GM18505 (cell line): ENCODE measurements around the gene CRYBB1.
"Not testable (repeated sequence)": the region's sequence is repeated elsewhere in the genome, so short reads cannot be mapped to it uniquely, and the experiment has no call there.

Experiments used
- ATAC-seq: cut with Tn5 transposase; IDR thresholded peaks from one replicate; pipeline ENCODE4 v1.9.1; 2021; ENCODE audit not compliant: unreplicated experiment
- POLR2A ChIP-seq: IDR thresholded peaks from 4 replicates; pipeline ENCODE4 v1.6.1; 2011; ENCODE audit warnings: borderline replicate concordance; ENCODE audit not compliant: insufficient read depth, insufficient read length; ENCODE audit errors: extremely low read depth

The CRYBB1 gene

GRCh38 chr22:26629988-26630761, 12.3 kb upstream of the CRYBB1 start:
- no peak for ATAC-seq
- no peak for TF ChIP-seq POLR2A

DNA sequence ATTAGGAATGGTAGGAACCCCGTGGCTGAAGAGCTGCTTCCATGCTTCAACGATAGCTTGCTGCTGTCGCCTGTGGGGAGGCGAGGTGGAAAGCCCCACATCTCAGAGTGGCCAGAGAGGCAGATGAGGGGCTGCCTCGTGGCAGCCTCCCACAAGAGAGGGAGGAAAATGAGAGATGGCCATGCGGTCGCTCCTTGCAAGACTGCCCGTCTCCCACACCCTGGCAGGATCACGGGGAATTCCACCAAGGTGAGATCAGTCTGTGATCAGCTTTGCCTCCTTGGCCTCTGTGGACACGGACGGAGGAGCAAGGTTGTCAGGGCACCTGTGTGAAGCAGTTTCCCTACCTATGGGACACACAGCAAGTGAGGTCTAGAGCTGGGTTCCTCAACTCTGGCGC, 7.0 kb upstream of the CRYBB1 start:
- no peak for ATAC-seq
- TF ChIP-seq POLR2A = no peak

GRCh38 chr22:26623984-26624383, 6.2 kb upstream of the CRYBB1 start:
- ATAC-seq = no peak
- no peak for TF ChIP-seq POLR2A

DNA sequence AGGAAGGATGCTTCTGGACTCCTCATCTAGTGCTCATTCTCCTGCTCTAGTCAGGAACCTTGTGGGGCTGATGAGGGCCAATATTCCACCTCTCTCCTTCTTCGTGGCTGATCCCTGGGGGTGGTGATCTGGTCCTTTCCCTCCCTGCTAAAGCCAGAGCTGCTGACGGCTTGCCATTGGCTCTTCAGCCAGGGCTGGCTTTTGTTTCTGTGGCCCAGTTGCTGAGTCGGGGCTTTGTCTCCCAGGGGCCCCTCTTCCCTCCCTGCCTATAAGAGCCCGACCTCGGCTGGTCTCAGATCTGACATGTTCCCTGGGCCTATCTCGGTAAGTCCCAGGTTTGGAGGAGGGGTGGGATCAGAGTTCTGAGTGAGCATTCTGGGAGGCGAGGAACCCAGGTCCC, 3.8 kb upstream of the CRYBB1 start, which contains the start of gene CRYBA4:
Gene CRYBA4 (plus strand): TSS at position 301 of the 400 bp plus-strand sequence. CDS start 634 bp downstream, outside the sequence.
- ATAC-seq = no peak
- TF ChIP-seq POLR2A = no peak

GRCh38 chr22:26620197-26620596, 2.4 kb upstream of the CRYBB1 start:
- ATAC-seq = no peak
- no peak for TF ChIP-seq POLR2A

DNA sequence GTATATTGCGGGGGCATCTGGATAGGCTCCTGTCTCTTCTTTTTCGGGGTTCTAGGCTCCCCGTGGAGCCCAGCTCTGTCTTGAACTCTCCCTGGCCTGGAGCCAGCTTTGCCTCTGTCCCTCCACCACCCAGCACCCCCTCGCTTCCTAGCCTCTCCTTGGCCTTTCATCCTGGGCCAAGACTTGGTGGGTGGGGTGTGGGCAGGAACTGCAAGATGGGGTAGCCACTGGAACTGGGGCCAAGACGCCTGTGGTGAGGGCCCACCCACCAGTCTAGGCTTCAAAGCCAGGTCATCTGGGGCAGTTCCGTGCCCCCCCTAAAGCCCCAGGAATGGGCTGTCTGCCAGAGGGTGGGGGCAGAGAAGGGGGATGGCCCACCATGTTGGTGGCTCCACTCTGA, 1.7 kb upstream of the CRYBB1 start:
- ATAC-seq = no peak
- TF ChIP-seq POLR2A = no peak

DNA sequence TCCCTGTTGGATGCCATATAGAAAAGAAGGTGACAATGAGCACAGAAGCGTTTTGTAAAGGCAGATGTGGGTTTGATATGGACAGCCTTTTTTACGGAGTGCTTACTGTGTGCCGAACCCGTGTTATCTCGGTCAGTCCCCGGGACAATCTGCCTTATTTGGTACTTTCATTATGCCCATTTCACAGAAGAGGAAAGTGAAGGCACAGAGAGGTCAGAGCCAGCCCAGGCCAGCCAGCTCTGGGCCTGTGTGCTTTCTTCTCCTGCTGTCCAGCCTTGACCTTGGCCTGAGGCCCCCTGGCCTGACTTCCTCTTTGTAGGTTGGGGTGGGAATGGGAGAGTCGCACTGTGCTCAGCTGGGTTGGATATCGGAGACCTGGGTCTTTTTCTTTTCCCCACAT, 628 bp upstream of the CRYBB1 start:
- TF ChIP-seq POLR2A = no peak
- ATAC-seq = no peak

DNA sequence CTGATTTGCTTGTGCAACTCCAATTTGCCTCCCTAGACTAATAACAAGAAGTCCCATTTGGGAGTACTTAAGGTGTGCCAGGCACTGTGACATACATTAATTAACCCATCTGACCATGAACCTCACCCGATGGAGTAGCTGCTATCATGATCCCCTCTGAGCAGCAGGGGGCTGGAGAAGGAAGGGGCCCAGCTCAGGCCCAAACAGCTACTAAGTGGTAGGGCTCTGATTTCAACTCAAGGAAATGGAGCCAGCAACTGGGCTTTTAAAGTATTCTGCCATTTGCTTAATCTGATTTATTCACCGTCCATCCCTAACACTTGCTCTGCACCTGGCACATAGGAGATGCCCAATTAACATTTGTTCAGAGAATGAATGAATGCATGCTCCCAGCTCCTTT, 1.2 kb downstream of the CRYBB1 start:
- no peak for TF ChIP-seq POLR2A
- ATAC-seq = no peak

DNA sequence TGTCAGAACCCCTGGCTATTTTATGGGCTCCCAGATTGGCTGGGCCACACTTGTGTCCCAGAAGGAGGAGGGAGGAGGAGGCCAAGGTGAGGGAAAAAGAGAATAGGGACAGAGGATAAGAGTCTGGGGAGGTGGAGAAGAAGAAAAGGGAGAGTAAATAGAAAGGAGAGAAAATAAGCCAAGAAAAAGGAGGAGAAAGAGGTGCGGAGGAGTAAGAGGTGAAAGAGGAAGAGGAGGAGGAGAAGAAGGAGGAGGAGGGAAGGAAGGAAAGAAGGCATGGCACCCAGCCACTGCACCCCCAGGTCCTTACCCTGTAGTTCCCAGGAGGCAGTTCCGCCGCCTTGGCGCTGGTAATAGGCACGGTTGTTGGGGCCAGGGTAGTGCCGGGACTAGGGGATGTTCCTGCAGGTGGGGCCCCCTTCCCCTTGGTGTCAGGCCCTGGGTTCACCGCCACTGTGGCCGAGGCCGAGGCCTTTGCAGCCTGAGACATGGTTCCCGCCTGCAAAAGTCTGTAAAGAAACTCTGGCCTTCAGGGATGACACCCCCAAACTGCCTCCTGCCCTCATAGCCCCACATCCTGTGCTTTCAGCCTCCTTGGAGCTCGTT, 1.9 kb downstream of the CRYBB1 start:
- TF ChIP-seq POLR2A = no peak
- no peak for ATAC-seq

DNA sequence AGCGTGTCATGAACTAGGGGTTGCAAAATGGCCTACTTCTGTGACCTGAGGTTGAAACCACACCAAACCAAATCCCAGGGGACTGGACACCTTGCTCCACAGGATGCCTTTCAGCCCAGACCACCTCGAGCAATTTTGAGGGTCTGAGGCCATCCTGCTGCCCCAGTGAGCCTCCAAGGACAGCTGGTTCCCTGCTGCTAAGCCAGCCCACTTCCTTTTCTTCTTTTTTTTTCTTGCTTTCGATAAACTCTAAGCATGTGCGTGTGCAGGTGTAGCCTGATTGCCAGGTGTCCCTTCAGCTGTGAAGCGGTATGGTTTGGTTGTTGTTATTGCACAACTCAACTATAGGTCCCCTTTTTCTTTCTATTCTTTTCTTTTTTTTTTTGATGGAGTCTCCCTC, 2.7 kb downstream of the CRYBB1 start:
- ATAC-seq = no peak
- no peak for TF ChIP-seq POLR2A

DNA sequence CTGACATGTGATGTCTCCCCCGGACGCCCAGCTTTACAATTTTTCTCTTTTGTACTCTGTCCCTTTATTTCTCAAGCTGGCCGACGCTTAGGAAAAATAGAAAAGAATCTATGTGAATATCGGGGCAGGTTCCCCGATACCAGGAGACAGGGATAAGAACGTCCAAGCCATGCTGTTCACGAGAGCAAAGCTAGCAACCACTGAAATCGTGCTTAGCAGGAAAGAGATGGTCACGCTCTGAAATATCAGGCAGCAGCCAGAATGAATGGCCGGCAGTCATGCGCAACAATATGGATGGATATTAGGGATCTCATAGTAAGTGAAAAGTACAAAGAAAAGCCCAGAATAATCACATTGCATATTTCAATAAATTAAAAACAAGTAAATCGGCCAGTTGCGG, 3.5 kb downstream of the CRYBB1 start:
- no peak for TF ChIP-seq POLR2A
- ATAC-seq = no peak

DNA sequence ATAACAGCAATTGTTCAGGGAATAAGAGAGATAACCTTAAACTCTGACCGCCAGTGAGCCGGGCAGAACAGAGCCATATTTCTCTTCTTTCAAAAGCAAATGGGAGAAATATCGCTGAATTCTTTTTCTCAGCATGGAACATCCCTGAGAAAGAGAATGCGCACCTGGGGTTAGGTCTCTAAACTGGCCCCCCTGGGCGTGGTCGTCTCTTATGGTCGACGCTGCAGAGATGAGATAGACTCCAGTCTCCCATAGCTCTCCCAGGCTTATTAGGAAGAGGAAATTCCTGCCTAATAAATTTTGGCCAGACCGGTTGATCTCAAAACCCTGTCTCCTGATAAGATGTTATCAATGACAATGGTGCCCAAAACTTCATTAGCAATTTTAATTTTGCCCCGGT, 4.1 kb downstream of the CRYBB1 start:
- ATAC-seq = not testable (repeated sequence)

- TF ChIP-seq POLR2A = no peak
- no peak for ATAC-seq
Measured at GRCh38 chr22:26612652-26613051, 5.2 kb downstream of the CRYBB1 start.

DNA sequence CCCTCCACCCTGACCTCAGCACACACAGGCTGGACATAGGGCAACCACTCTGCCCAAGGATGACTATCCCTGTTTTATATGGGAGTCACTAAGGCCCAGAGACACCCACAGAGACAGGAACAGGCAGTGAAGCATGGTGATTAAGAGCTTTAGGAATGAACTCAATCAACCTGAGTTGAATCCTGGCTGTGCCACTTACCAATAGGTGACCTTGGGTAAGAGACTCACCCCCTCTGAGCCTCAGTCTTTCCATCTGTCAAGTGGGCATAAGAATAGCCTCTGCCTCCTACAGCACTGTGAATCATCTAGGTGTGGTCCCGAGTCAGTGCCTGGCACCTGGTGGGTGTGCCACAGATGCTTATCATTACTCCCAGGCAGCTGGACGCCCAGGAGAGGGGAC, 6.8 kb downstream of the CRYBB1 start:
- no peak for ATAC-seq
- no peak for TF ChIP-seq POLR2A

DNA sequence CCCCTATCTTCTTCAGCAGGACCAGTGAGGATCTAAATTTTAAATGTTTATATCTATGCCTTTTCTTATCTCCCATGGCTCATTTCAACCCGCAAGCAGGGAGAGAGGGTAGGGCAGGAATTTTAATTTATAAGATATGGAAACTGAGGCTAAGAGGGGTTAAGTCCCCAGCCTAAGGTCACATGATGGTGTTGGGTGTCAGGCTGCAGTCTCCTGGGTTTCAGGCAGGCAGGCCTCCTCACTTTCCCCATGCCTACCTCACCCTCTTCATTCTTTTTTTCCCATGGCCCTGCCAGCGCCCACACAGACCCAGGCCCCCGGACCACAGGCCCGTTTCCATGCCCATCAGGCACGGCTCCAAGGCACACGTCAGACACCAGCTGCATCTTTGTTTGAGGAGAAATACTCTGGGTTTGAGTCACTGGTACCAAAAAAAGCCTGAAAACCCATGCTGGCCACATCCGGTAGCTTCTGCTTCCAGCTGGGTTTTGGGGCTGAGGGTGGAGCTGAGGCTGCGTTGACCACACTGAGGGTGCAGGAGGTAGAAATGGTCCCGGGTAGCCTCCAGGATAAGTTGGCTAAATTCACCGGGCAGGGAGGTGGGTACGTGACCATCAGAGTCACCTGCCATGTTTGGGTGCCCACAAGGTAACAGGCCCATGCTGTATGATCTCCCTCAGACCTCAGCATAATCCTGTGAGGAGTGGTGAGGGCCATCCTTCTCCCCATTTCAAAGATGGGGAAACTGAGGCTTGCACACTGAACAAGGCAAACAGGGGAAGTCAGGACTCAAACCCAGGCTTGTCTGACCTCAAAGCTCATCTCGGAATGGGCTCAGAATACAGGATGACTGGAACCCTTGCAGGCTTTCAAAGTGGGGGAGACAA, 7.5 kb downstream of the CRYBB1 start:
- ATAC-seq = peak; percentile 73
- no peak for TF ChIP-seq POLR2A
